Activated CD4-positive, alpha-beta T cell treated with anti-CD3 and anti-CD28 coated beads, Interleukin-2, amount 10 ng/mL, durations not matched to agents 7 days and 5 days (primary cell): ENCODE results near the gene ZNF831. TPM values are rescaled to one million over a fixed set of nuclear protein-coding genes. Genes with fewer than 3 reads are reported as not detected.

Source experiments
- CTCF ChIA-PET: fragments of 350-600 bp; sonication (Branson Sonifier 250); formaldehyde crosslinking; loops from one replicate; lab custom pipeline; 2021; ENCODE audit warnings: antibody characterized with exemption; lab: Charles Lee
- POLR2A ChIA-PET: fragments of 350-600 bp; sonication (Branson Sonifier 250); formaldehyde crosslinking; loops from one replicate; lab custom pipeline; 2021; ENCODE audit warnings: antibody characterized with exemption; lab: Charles Lee
- DNase-seq: peaks from one replicate; pipeline ENCODE4 v3.0.0-alpha.2; 2020
- H3K27ac Mint-ChIP-seq: one replicate; pipeline ENCODE4 v1.8.0; 2021; ENCODE audit warnings: mild to moderate bottlenecking, moderate library complexity, mixed read lengths
- H3K27me3 Mint-ChIP-seq: one replicate; pipeline ENCODE4 v1.8.0; 2021; ENCODE audit warnings: mixed read lengths
- H3K36me3 Mint-ChIP-seq: one replicate; pipeline ENCODE4 v1.8.0; 2021; ENCODE audit warnings: low read depth, mixed read lengths
- H3K4me1 Mint-ChIP-seq: one replicate; pipeline ENCODE4 v1.8.0; 2021; ENCODE audit warnings: mixed read lengths
- H3K4me3 Mint-ChIP-seq: one replicate; pipeline ENCODE4 v1.8.0; 2021; ENCODE audit warnings: mild to moderate bottlenecking, moderate library complexity, mixed read lengths
- H3K9me3 Mint-ChIP-seq: one replicate; pipeline ENCODE4 v1.8.0; 2021; ENCODE audit warnings: mixed read lengths
- total RNA-seq, 2 experiments: library from RNA; stranded (reverse); gene quantifications; one replicate each; pipeline ENCODE4 v1.2.3, GENCODE V29; 2021

ZNF831 gene
- total RNA-seq, 2 experiments from 2014 or later: 10.3 to 10.4 TPM

DNA sequence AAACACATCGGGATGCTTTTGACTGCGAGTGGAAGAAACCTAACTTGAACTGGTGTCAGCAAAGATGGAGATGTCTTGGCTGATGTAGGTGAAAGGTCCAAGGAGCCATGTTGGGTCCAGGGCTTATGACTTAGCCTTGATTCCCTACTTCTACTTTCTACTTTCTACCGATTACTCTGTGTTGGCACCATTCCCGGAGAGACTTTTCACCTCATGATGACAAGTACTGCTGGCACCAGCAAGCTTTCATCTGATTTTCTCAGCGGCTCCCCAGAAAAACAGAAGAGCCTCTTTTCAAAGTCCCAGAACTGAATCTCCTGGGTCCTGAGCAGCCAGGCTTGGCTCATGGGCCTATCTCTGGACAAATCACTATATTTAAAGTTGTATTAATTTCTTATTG is 131.9 kb downstream of the ZNF831 start:
- ChIA-PET POLR2A (no interaction called here), CTCF (no interaction called here)
- Mint-ChIP-seq H3K4me3 (no peak overlapping the region), H3K36me3 (no peaks in the 10 kb centered on the region), H3K27me3 (peaks cover 57% of the 10 kb centered on the region), H3K27ac (no peak overlapping the region), H3K4me1 (peaks cover 3% of the 10 kb centered on the region), H3K9me3 (no peaks in the 10 kb centered on the region)
- no peak for DNase-seq

DNA sequence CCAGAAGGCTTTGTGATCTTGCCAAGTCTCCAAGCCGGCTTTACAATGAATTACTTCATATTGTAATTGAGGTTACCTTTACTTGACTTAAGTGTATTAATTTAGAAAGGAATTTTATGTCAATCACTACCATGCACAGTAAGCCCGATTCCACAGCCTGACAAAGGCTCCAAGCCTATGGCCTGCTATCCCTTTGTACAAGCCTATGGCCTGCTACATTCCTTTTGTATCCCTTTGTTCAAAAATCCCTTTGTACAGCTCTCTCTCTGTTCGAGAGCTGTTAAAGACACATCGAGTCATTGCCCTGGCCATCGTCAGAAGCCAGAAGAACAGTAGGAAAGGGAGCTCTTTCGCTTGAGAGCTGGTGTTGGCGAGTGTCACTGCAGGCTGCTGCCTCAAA is 134.1 kb downstream of the ZNF831 start:
- H3K9me3 Mint-ChIP-seq: no peaks in the 10 kb centered on the region
- H3K27ac Mint-ChIP-seq: no peak overlapping the region
- H3K4me3 Mint-ChIP-seq: no peak overlapping the region
- ChIA-PET POLR2A (no interaction called here), CTCF (interaction anchor here (1.5 kb wide), 1 partner anchor 24 kb away, joined by 3 read pairs; no protein-coding TSS in a partner anchor)
- peaks cover 3% of the 10 kb centered on the region for H3K4me1 Mint-ChIP-seq
- no peaks in the 10 kb centered on the region for H3K36me3 Mint-ChIP-seq
- no peak for DNase-seq
- H3K27me3 Mint-ChIP-seq: peaks cover 74% of the 10 kb centered on the region

DNA sequence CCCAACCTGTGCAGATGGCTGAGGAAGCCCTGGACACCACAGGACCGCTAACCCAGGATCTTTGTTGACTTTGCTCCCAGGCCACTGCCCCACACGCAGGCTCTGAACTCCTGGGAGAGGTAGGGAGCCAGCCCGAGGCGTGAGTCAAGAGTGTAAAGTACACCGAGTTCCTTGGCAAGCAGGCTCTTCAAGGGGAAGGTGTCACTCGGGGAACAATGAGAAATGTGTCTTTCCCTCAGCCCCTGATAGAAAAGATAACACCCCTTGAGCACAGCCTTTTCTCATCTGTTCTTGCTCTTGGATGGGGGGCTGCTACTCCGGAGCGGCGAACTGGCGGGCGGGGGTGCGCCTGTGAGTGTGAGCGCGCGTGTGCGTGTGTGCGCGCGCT is 136.3 kb downstream of the ZNF831 start:
- H3K4me1 Mint-ChIP-seq: peaks cover 12% of the 10 kb centered on the region
- peaks cover 83% of the 10 kb centered on the region for H3K27me3 Mint-ChIP-seq
- no peaks in the 10 kb centered on the region for H3K9me3 Mint-ChIP-seq
- DNase-seq: no peak
- no peak overlapping the region for H3K4me3 Mint-ChIP-seq
- POLR2A ChIA-PET: no interaction called here
- no peak overlapping the region for H3K27ac Mint-ChIP-seq
- no peaks in the 10 kb centered on the region for H3K36me3 Mint-ChIP-seq
- CTCF ChIA-PET: interaction anchor here (0.6 kb wide), 1 partner anchor 184 kb away, joined by 4 read pairs; no protein-coding TSS in a partner anchor

DNA sequence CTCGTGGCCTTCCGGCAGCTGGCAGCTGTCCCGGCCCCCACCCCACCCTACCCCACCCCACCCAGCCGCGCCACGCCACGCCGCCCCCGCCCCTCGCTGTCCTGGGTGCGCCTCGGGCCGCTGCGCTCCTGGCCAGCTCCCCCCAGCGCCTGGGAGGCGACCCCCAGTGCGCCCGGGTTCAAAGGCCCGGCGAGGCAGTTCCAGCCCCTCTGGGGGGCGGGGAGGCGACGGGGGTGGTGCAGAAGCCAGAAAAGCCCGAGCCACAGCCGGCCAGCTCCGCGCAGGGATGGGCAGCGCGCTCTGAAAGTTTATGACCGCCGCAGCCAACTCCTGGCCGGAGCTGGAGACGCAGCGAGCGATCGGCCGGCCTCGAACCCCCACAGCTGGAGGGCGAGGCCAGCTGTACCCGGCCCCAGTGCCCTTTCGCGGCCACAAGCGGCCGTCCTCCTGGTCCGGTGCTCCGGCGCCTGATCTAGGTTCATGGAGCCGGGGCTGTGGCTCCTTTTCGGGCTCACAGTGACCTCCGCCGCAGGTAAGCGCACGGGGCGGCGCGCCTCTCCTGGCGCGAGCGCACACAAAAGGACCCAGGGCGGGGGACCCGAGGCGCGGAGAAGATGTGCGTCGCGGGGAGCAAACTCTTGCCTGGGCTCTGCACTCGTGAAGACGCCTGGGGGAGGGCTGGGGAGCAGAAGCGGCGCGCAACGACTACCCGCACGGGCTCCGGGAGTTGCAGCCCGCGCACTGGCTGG is 136.9 kb downstream of the ZNF831 start, which contains the start of gene EDN3:
Gene EDN3, plus strand, starts transcription at position 279 of the 749 bp plus-strand sequence. Its CDS starts 202 bp downstream, at position 481.
- Mint-ChIP-seq H3K27me3 (peaks cover 80% of the 10 kb centered on the region), H3K4me3 (no peak within 1 kb of the TSS), H3K27ac (no peak within 1 kb of the TSS), H3K36me3 (no peaks in the 10 kb centered on the region), H3K9me3 (no peaks in the 10 kb centered on the region), H3K4me1 (peaks cover 12% of the 10 kb centered on the region)
- no peak for DNase-seq
- CTCF ChIA-PET: interaction anchor here (0.6 kb wide), 1 partner anchor 184 kb away, joined by 4 read pairs; no protein-coding TSS in a partner anchor
- POLR2A ChIA-PET: no interaction called here

DNA sequence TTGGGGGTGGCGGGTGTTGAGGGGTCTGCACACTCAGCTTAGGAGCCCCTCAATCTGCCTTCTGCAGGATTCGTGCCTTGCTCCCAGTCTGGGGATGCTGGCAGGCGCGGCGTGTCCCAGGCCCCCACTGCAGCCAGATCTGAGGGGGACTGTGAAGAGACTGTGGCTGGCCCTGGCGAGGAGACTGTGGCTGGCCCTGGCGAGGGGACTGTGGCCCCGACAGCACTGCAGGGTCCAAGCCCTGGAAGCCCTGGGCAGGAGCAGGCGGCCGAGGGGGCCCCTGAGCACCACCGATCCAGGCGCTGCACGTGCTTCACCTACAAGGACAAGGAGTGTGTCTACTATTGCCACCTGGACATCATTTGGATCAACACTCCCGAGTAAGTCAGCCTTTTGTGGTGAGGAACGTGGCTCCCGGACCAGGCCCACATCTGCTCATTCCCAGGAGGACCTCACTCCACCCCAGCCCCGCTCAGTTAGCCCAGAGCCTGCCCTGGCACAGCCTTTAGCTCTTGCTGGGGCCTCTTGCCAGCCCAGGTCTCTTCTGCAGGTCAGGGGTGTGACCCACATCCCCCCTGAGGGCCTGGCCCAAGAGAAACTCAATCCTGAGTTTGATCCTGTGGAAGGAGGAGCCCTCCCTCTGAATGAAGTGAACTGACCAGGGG is 137.9 kb downstream of the ZNF831 start:
- H3K4me1 Mint-ChIP-seq: peaks cover 12% of the 10 kb centered on the region
- CTCF ChIA-PET: no interaction called here
- no peaks in the 10 kb centered on the region for H3K9me3 Mint-ChIP-seq
- H3K27ac Mint-ChIP-seq: no peak overlapping the region
- no peaks in the 10 kb centered on the region for H3K36me3 Mint-ChIP-seq
- H3K27me3 Mint-ChIP-seq: peaks cover 74% of the 10 kb centered on the region
- no peak overlapping the region for H3K4me3 Mint-ChIP-seq
- DNase-seq: no peak
- POLR2A ChIA-PET: no interaction called here

DNA sequence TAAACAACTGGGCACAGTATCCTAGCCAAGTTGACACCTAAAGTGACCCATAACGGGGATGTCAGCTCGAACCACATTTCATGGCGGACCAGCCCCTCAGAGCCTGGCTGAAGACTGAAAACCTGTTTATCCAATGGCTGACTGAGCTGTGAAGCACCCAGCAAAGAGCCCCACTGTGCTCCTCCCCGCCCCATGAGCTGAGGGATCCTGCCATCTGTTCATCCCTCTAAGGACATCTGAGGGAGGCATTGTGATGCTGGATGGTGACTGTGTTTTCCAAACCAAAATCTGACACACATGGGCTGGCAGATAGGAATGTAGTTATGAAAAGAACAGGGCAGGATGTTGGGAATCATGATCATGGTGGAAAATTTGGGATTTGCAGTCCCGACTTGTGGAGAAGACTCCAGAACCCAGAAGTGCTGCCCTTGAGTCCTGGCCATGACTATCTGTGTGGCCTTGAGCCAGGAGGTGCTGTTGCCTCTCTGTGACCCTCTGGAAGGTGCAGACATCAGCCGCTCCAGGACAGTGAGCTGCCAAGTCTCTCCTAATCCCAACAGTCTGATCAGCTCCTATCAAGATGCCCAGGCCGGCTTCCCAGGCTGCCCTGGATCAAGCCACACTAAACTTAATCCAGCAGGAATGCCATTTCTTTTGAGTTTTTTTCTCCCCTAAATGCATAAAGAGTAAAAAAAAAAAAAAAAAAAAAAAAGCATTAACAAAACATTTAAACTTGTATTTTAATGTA is 142.5 kb downstream of the ZNF831 start:
- ChIA-PET POLR2A (no interaction called here), CTCF (no interaction called here)
- Mint-ChIP-seq H3K4me3 (no peak overlapping the region), H3K27ac (no peak overlapping the region), H3K4me1 (peaks cover 30% of the 10 kb centered on the region), H3K9me3 (no peaks in the 10 kb centered on the region), H3K27me3 (peaks cover 44% of the 10 kb centered on the region), H3K36me3 (no peaks in the 10 kb centered on the region)
- no peak for DNase-seq

GRCh38 chr20:59307270-59307669 is 143.6 kb downstream of the ZNF831 start:
- DNase-seq: no peak
- Mint-ChIP-seq H3K4me1 (peaks cover 30% of the 10 kb centered on the region), H3K27ac (no peak overlapping the region), H3K4me3 (no peak overlapping the region), H3K27me3 (peaks cover 33% of the 10 kb centered on the region), H3K9me3 (no peaks in the 10 kb centered on the region), H3K36me3 (no peaks in the 10 kb centered on the region)
- ChIA-PET CTCF (interaction anchor here (0.6 kb wide), 1 partner anchor 1898 kb away, joined by 3 read pairs; no protein-coding TSS in a partner anchor), POLR2A (no interaction called here)

Other genes with a start within 250 kb of the ZNF831 start
- gene NELFCD, start 182.6 kb upstream of the ZNF831 start, total RNA-seq: 10 to 100 TPM; 90.1 to 98.2 TPM
- gene CTSZ, start 156.6 kb upstream of the ZNF831 start, total RNA-seq: 10 to 100 TPM; 48.2 to 53.3 TPM
- gene TUBB1, start 144.4 kb upstream of the ZNF831 start, total RNA-seq: not detected
- 100 to 1,000 TPM in 1 of 2 experiments, 10 to 100 TPM in 1; 98.1 to 101 TPM for gene ATP5F1E, start 131.5 kb upstream of the ZNF831 start, total RNA-seq
- 10 to 100 TPM; 66.4 to 82.5 TPM for gene PRELID3B, start 121.0 kb upstream of the ZNF831 start, total RNA-seq
- gene EDN3, start 136.8 kb downstream of the ZNF831 start, total RNA-seq: under 1 TPM; 0.10 to 0.22 TPM